Ovary (tissue), 9 donors: ENCODE results near the gene APBA2. TPM values are rescaled to one million over a fixed set of nuclear protein-coding genes. Genes with fewer than 3 reads are reported as not detected.

Experiments used
- DNase-seq, 5 donors: peaks; one replicate each; pipeline ENCODE4 v3.0.0-alpha.2; 2019 to 2020
- H3K27ac ChIP-seq, 2 donors: fragments of 200-600 bp; one replicate each; pipeline versions ENCODE4 v1.5.1 to v1.8.0; 2019 to 2022
- H3K27me3 ChIP-seq: fragments of 200-600 bp; one replicate; pipeline ENCODE4 v1.8.0; 2022
- H3K36me3 ChIP-seq: fragments of 200-600 bp; sonication (generic); one replicate; pipeline ENCODE4 v1.5.1; 2019
- H3K4me1 ChIP-seq: one replicate; pipeline ENCODE4 v1.8.1; 2013; ENCODE audit warnings: mild to moderate bottlenecking, moderate library complexity; ENCODE audit not compliant: insufficient read depth
- H3K4me3 ChIP-seq: fragments of 200-600 bp; sonication (generic); one replicate; pipeline ENCODE4 v1.5.1; 2017
- H3K9me3 ChIP-seq, 2 donors: fragments of 200-600 bp in 1 of 2; sonication (generic) in 1 of 2; one replicate each; pipeline versions ENCODE4 v1.5.1 to v1.8.1; 2013 to 2019; ENCODE audit warnings: mild to moderate bottlenecking in 1 of 2, moderate library complexity in 1 of 2
- CTCF ChIP-seq, 3 donors: fragments of 450-650 bp in 2 of 3; fragments of 200-600 bp in 1 of 3; IDR thresholded peaks; one replicate each; pipeline versions ENCODE4 v1.5.1 to v1.8.0; 2016 to 2022; ENCODE audit warnings: antibody characterized with exemption in 3 of 3, mild to moderate bottlenecking in 1 of 3
- EP300 ChIP-seq: sonication (generic); formaldehyde crosslinking; IDR thresholded peaks from one replicate; pipeline ENCODE4 v1.6.1; 2017; ENCODE audit warnings: antibody characterized with exemption
- POLR2A ChIP-seq: fragments of 450-650 bp; IDR thresholded peaks from one replicate; pipeline ENCODE4 v1.6.1; 2017; ENCODE audit warnings: antibody characterized with exemption, mild to moderate bottlenecking, moderate library complexity
- WGBS, 3 donors: extraction: QIAGEN DNeasy Blood & Tissue Kit in 1 of 3; methylation state at CpG; one replicate each; pipeline versions ENCODE4 v1.1.5 to v1.1.7; 2013 to 2017; 5-methylcytosine and 5-hydroxymethylcytosine counted together
- intact Hi-C, 4 donors: fragments of 100-400 bp; cut with DNase I; formaldehyde crosslinking; loops; one replicate each; pipeline versions ENCODE4 v1.11.0 to v1.15.1; 2022 to 2023
- polyA plus RNA-seq, 2 donors: library from polyadenylated mRNA; stranded (reverse); fragments of 200-250 nt in 1 of 2; fragments of 350-450 nt in 1 of 2; fragmentation: Illumina TruSeq in 1 of 2; extraction: RNeasy Lipid Tissue Mini Kit (QIAGEN cat#74804) in 1 of 2; gene quantifications; one replicate each; pipeline ENCODE4 v1.2.3, GENCODE V29; 2013 to 2014
- total RNA-seq, 7 donors: library from RNA; depleted of rRNA in 2 of 7; stranded (reverse); fragments of >200 nt in 2 of 7; fragmentation: NEBNext Ultra II Directional in 3 of 7; extraction: Animal tissue kit (Norgen Biotek cat#: 25700) in 3 of 7; gene quantifications; one replicate each; pipeline versions ENCODE4 v1.1.0 to v1.2.4, GENCODE V29; 2016 to 2023
- donor health status: DM: no; HTN: no; CAD: no; lungs with moderate emphysema.
- donor health status: DM: no; HTN: no; CAD: no.
- donor health status: Bipolar disorder and iron deficiency.
- donor health status: DM: yes; HTN: yes; CAD: no.
- donor health status: DM: no; HTN: no; CAD: no.
- donor health status: DM: yes; HTN: yes; CAD: no.

Gene APBA2
- total and polyA plus RNA-seq, 9 donors, result 0.53 to 3.1 (median 1.4) TPM

DNA sequence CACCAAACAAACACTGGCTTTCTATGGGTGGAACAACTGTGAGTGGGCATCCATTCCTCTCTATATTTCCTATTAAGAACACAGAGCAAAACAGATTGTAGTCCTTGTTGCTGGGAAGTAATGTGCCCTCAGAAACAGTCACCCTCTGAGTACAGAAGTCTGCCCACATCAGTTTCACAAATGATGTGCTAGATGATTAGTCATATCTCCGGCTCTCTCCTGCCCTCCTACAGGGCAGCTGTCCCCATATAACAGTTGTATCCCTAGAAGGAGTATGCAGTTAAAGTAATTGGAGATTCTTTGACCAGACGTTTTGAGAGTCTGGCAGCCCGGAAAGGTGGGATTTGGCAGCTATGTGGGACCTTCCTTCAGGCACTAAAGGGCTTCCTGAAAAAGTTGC, 159.9 kb downstream of the APBA2 start:
- no peaks in the 10 kb centered on the region for H3K27me3 ChIP-seq
- WGBS, 3 donors, result 49 to 58% (median 56%) methylated on average over 3 of the region's 3 CpGs
- H3K9me3 ChIP-seq, result no peaks in the 10 kb centered on the region
- no peak overlapping the region for H3K27ac ChIP-seq
- no peaks in the 10 kb centered on the region for H3K4me1 ChIP-seq
- no peak overlapping the region for H3K4me3 ChIP-seq
- intact Hi-C loops, result no loop called here
- TF ChIP-seq EP300, result no peak
- no peak for DNase-seq
- H3K36me3 ChIP-seq, result no peaks in the 10 kb centered on the region

- TF ChIP-seq CTCF (IDR thresholded peaks at IDR 0.05), result no peak
- TF ChIP-seq POLR2A, result no peak
- TF ChIP-seq EP300, result no peak
- DNase-seq, result no peak
- no peaks in the 10 kb centered on the region for H3K27me3 ChIP-seq
- intact Hi-C loops, result no loop called here
- H3K9me3 ChIP-seq, result no peaks in the 10 kb centered on the region
- WGBS, 3 donors, result 70 to 78% (median 77%) methylated on average over 4 of the region's 4 CpGs
- no peak overlapping the region for H3K4me3 ChIP-seq
- H3K27ac ChIP-seq, result no peak overlapping the region
- no peaks in the 10 kb centered on the region for H3K36me3 ChIP-seq
- no peaks in the 10 kb centered on the region for H3K4me1 ChIP-seq
Measured at GRCh38 chr15:29046281-29046810, 160.6 kb downstream of the APBA2 start.

DNA sequence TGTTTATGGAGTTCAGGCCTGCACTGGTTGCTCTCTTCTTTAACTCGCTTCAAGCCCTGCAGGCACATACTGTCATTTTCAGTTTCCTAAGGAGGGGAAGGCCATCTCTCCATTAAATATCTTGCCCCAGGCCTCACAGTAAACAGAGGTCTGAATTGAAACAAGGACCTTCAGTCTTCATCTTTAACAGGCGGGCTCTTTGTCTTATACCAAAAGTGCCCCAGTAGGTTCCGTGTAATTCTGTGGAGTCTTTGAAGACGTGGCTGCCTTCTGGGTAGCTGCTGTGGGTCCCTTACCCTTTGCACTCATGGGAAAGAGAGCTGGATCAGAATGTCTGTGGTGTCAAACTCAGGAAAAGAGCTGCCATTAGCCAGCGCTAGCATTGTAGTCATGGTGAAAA, 161.2 kb downstream of the APBA2 start:
- 95 to 97% (median 96%) methylated on average over 5 of the region's 5 CpGs for WGBS, 3 donors
- no peaks in the 10 kb centered on the region for H3K36me3 ChIP-seq
- no peak for DNase-seq
- no peaks in the 10 kb centered on the region for H3K9me3 ChIP-seq
- H3K4me3 ChIP-seq, result no peak overlapping the region
- no peaks in the 10 kb centered on the region for H3K4me1 ChIP-seq
- no peaks in the 10 kb centered on the region for H3K27me3 ChIP-seq
- intact Hi-C loops, result no loop called here
- TF ChIP-seq POLR2A, result no peak
- no peak overlapping the region for H3K27ac ChIP-seq

DNA sequence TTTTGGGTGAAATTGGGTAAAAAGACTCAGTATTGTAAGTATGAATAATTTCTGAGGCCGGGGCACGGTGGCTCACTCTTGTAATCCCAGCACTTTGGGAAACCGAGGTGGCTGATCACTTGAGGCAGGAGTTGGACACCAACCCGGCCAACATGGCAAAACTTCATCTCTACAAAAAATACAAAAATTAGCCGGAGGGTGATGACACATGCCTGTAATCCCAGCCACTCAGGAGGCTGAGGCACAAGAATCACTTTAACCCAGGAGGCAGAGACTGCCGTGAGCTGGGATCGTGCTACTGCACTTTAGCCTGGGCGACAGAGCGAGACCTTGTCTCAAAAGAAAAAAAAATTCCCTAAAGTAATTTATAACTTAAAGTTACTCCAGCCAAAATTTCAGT, 162.2 kb downstream of the APBA2 start:
- TF ChIP-seq EP300, result no peak
- TF ChIP-seq CTCF (IDR thresholded peaks at IDR 0.05), result no peak
- no peak for TF ChIP-seq POLR2A
- no peak for DNase-seq

DNA sequence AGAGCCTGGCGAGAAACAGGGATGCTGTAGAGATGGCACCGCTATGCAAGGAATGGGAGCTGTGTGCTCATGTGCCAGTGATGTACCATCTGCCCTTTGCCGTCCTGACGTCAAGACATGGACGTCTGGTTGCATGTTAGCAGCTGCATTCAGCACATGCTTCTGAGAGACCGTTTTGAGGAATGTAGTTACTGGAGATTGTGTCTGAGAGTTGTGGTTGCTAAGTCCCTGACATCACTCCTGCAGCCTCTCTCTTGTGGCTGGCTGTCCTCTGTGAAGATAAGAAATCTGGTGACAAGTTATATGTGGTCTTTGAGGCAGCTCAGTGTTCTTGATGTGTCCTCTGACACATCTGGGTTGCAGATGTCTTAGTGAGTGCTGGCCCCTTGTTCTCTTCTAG, 165.1 kb downstream of the APBA2 start:
- TF ChIP-seq EP300 (no peak), CTCF (IDR thresholded peaks at IDR 0.05) (no peak), POLR2A (no peak)
- no peaks in the 10 kb centered on the region for H3K9me3 ChIP-seq
- intact Hi-C loops, result no loop called here
- no peak overlapping the region for H3K4me3 ChIP-seq
- DNase-seq, result no peak
- WGBS, 3 donors, result 72 to 89% (median 81%) methylated on average over 6 of the region's 6 CpGs
- H3K36me3 ChIP-seq, result no peaks in the 10 kb centered on the region
- H3K27me3 ChIP-seq, result no peaks in the 10 kb centered on the region
- no peak overlapping the region for H3K27ac ChIP-seq
- no peaks in the 10 kb centered on the region for H3K4me1 ChIP-seq

More for the DNA sequence above, 162.2 kb downstream of the APBA2 start:
- WGBS, 3 donors, result 93 to 97% (median 95%) methylated on average over 9 of the region's 9 CpGs
- intact Hi-C loops, result no loop called here
- Histone ChIP-seq H3K4me3 (no peak overlapping the region), H3K9me3 (no peaks in the 10 kb centered on the region), H3K4me1 (no peaks in the 10 kb centered on the region), H3K36me3 (no peaks in the 10 kb centered on the region), H3K27ac (no peak overlapping the region), H3K27me3 (no peaks in the 10 kb centered on the region)
